ENCODE measurements around the gene CNKSR3. TPM values are rescaled to one million over a fixed set of nuclear protein-coding genes. Genes with fewer than 3 reads are reported as not detected.

CNKSR3 gene
- total RNA-seq, 1 experiment from 2014 or later: 3.9 TPM

DNA sequence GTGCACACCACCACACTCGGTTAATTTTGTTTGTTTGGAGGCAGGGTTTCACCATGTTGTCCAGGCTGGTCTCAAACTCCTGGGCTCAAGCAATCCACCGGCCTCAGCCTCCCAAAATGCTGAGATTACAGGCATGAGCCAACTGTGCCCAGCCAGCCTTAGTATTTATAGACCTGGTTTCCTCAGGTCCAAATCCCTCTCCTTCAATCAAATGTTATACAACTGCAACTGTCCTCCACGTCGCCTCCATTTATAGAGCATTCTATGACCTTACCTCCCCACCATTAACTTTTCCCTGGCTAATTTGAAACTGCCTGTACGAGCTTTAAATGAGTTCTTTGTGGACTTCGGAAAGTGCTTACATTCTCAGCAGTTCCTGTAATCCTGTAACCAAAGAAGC is 114.6 kb downstream of the CNKSR3 start:
- no peak for TF ChIP-seq CTCF (IDR thresholded peaks at IDR 0.05; ENCODE audit: unreplicated experiment)
- H3K4me3 Mint-ChIP-seq (ENCODE audit: unreplicated experiment): no peak overlapping the region
- H3K9me3 Mint-ChIP-seq (ENCODE audit: unreplicated experiment): no peaks in the 10 kb centered on the region
- POLR2A ChIA-PET: no interaction called here
- CTCF ChIA-PET: interaction anchor here (0.6 kb wide), 1 partner anchor 241 kb away, joined by 3 read pairs; no protein-coding TSS in a partner anchor
- H3K27ac Mint-ChIP-seq (ENCODE audit: low read depth, unreplicated experiment): no peak overlapping the region
- H3K27me3 Mint-ChIP-seq (ENCODE audit: insufficient read depth, unreplicated experiment): no peaks in the 10 kb centered on the region
- BruUV-seq (replicated peaks): no TSS peak
- no peak for DNase-seq (ENCODE audit: unreplicated experiment)
- no peaks in the 10 kb centered on the region for H3K36me3 Mint-ChIP-seq (ENCODE audit: insufficient read depth, unreplicated experiment)
- intact Hi-C loops (cut with micrococcal nuclease): no loop called here
- H3K4me1 Mint-ChIP-seq (ENCODE audit: insufficient read depth, unreplicated experiment): no peaks in the 10 kb centered on the region

GRCh38 chr6:154395316-154395715 is 115.2 kb downstream of the CNKSR3 start:
- DNase-seq (ENCODE audit: unreplicated experiment): no peak
- Mint-ChIP-seq H3K9me3 (ENCODE audit: unreplicated experiment) (no peaks in the 10 kb centered on the region), H3K4me1 (ENCODE audit: insufficient read depth, unreplicated experiment) (no peaks in the 10 kb centered on the region), H3K27me3 (ENCODE audit: insufficient read depth, unreplicated experiment) (no peaks in the 10 kb centered on the region), H3K4me3 (ENCODE audit: unreplicated experiment) (no peak overlapping the region), H3K27ac (ENCODE audit: low read depth, unreplicated experiment) (no peak overlapping the region), H3K36me3 (ENCODE audit: insufficient read depth, unreplicated experiment) (no peaks in the 10 kb centered on the region)
- no TSS peak for BruUV-seq (replicated peaks)
- no peak for TF ChIP-seq CTCF (IDR thresholded peaks at IDR 0.05; ENCODE audit: unreplicated experiment)
- intact Hi-C loops (cut with micrococcal nuclease): no loop called here
- POLR2A ChIA-PET: no interaction called here
- CTCF ChIA-PET: no interaction called here

DNA sequence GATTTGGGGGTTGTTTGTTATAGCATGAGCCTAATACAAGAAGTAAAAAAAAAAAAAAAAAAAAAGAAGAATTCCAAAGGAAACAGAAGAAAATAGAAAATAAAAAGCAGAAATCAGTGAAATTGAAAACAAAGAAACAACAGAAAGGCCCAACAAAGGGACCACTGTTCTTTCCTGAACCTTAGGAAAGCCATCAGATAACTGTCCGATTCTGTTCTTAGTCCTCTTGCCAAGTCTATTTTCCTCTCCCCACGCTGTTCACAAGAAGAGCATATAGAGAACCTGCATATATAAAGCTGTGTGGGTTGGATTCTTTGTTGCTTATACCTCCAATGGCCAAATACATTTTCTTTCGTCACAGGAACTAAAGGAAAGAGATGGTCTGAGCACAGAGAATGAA is 115.9 kb downstream of the CNKSR3 start:
- H3K36me3 Mint-ChIP-seq (ENCODE audit: insufficient read depth, unreplicated experiment): no peaks in the 10 kb centered on the region
- DNase-seq (ENCODE audit: unreplicated experiment): no peak
- no peaks in the 10 kb centered on the region for H3K4me1 Mint-ChIP-seq (ENCODE audit: insufficient read depth, unreplicated experiment)
- intact Hi-C loops (cut with micrococcal nuclease): no loop called here
- no TSS peak for BruUV-seq (replicated peaks)
- POLR2A ChIA-PET: no interaction called here
- no peak overlapping the region for H3K27ac Mint-ChIP-seq (ENCODE audit: low read depth, unreplicated experiment)
- no peak for TF ChIP-seq CTCF (IDR thresholded peaks at IDR 0.05; ENCODE audit: unreplicated experiment)
- CTCF ChIA-PET: no interaction called here
- H3K4me3 Mint-ChIP-seq (ENCODE audit: unreplicated experiment): no peak overlapping the region
- H3K9me3 Mint-ChIP-seq (ENCODE audit: unreplicated experiment): no peaks in the 10 kb centered on the region
- H3K27me3 Mint-ChIP-seq (ENCODE audit: insufficient read depth, unreplicated experiment): no peaks in the 10 kb centered on the region

GRCh38 chr6:154390034-154390433 is 120.5 kb downstream of the CNKSR3 start:
- Mint-ChIP-seq H3K4me3 (ENCODE audit: unreplicated experiment) (no peak overlapping the region), H3K27ac (ENCODE audit: low read depth, unreplicated experiment) (no peak overlapping the region), H3K27me3 (ENCODE audit: insufficient read depth, unreplicated experiment) (peaks cover 9% of the 10 kb centered on the region), H3K9me3 (ENCODE audit: unreplicated experiment) (no peaks in the 10 kb centered on the region), H3K36me3 (ENCODE audit: insufficient read depth, unreplicated experiment) (no peaks in the 10 kb centered on the region), H3K4me1 (ENCODE audit: insufficient read depth, unreplicated experiment) (peaks cover 6% of the 10 kb centered on the region)
- ChIA-PET CTCF (no interaction called here), POLR2A (no interaction called here)
- no peak for TF ChIP-seq CTCF (IDR thresholded peaks at IDR 0.05; ENCODE audit: unreplicated experiment)
- BruUV-seq (replicated peaks): no TSS peak
- intact Hi-C loops (cut with micrococcal nuclease): no loop called here
- DNase-seq (ENCODE audit: unreplicated experiment): no peak

Measured in MCF 10A (cell line).